OCI-LY3 (cell line): ENCODE results near the gene ITIH5.
"Not testable (repeated sequence)": the region's sequence is repeated elsewhere in the genome, so short reads cannot be mapped to it uniquely, and the experiment has no call there.

ENCODE experiments used
- H2AFZ ChIP-seq: fragments of 200-600, 300-600 bp; shearing (Covaris generic); 2 replicates; pipeline ENCODE4 v1.6.0; 2014; ENCODE audit warnings: antibody characterized with exemption, low read depth, low read length
- H3K27ac ChIP-seq: fragments of 200-600, 300-600 bp; sonication (generic); 2 replicates; pipeline ENCODE4 v1.5.1; 2014; ENCODE audit warnings: mild to moderate bottlenecking, low read length, moderate library complexity, mixed read lengths
- H3K27me3 ChIP-seq: fragments of 200-600, 300-600 bp; sonication (generic); 2 replicates; pipeline ENCODE4 v1.6.1; 2014; ENCODE audit warnings: low read depth, low read length, mixed read lengths
- H3K36me3 ChIP-seq: fragments of 200-600, 300-600 bp; sonication (generic); replicated peaks from 2 replicates; pipeline ENCODE3; 2014; ENCODE audit warnings: low read depth, low read length, mixed read lengths
- H3K4me1 ChIP-seq: fragments of 300-600, 200-600 bp; sonication (generic); 2 replicates; pipeline ENCODE4 v1.6.1; 2014; ENCODE audit warnings: low read length, mixed read lengths
- H3K4me2 ChIP-seq: fragments of 200-600, 300-600 bp; sonication (generic); 2 replicates; pipeline ENCODE4 v1.6.1; 2014; ENCODE audit warnings: low read length, mixed read lengths
- H3K4me3 ChIP-seq: fragments of 300-600, 200-600 bp; sonication (generic); 2 replicates; pipeline ENCODE4 v1.5.1; 2014; ENCODE audit warnings: antibody characterized with exemption, mild to moderate bottlenecking, low read length, moderate library complexity
- H3K79me2 ChIP-seq: fragments of 300-600, 200-600 bp; shearing (Covaris generic); 2 replicates; pipeline ENCODE4 v1.6.1; 2014; ENCODE audit warnings: mild to moderate bottlenecking, low read length, mixed read lengths
- H3K9ac ChIP-seq: fragments of 300-600, 200-600 bp; shearing (Covaris generic); 2 replicates; pipeline ENCODE4 v1.6.0; 2014; ENCODE audit warnings: mild to moderate bottlenecking, low read length, moderate library complexity
- H3K9me3 ChIP-seq: fragments of 200-600, 300-600 bp; shearing (Covaris generic); 2 replicates; pipeline ENCODE4 v1.6.1; 2014; ENCODE audit warnings: low read length, mixed read lengths; ENCODE audit not compliant: insufficient read depth
- H4K20me1 ChIP-seq: fragments of 200-600, 300-600 bp; sonication (generic); 2 replicates; pipeline ENCODE4 v1.6.1; 2016; ENCODE audit warnings: low read length, mixed read lengths; ENCODE audit not compliant: insufficient read depth
- EZH2phosphoT487 ChIP-seq: fragments of 200-600 bp; shearing (Covaris generic); IDR thresholded peaks from 2 replicates; pipeline ENCODE4 v1.6.1; 2018; ENCODE audit warnings: antibody characterized with exemption, mixed run types, low read depth
- TF ChIP-seq, protein P1 (sequence below): fragments of 200-600, 300-600 bp; sonication (generic); IDR thresholded peaks from 2 replicates; pipeline ENCODE4 v1.5.1; 2014; ENCODE audit warnings: antibody characterized with exemption, low read length, low read depth

The ITIH5 gene

DNA sequence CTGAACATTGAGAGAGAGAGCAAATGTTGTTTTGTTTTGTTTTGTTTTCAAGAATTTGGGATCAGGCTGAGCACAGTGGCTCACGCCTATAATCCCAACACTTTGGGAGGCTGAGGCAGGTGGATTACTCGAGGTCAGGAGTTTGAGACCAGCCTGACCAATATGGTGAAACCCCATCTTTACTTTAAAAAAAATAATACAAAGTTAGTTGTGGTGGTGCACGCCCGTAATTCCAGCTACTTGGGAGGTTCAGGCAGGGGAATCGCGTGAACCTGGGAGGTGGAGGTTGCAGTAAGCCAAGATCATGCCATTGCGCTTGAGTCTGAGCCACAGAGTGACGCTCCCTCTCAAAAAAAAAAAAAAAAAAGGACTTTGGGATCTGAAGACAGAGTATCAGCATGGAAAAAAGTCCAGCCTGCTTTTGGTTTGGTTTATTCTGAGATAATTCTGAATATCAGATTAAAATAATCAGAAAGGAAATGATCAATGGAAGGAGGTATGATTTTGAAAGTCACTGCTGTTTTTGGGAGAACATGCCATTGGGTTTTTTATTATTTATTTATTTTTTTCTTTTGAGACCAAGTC lies 34.5 kb upstream of the ITIH5 start:
- Histone ChIP-seq H3K9ac (no peak overlapping the region), H3K27me3 (peaks cover 23% of the 10 kb centered on the region), H3K9me3 (no peaks in the 10 kb centered on the region), H3K36me3 (no peaks in the 10 kb centered on the region), H3K79me2 (no peaks in the 10 kb centered on the region), H3K4me2 (no peak overlapping the region), H3K27ac (no peak overlapping the region), H4K20me1 (no peaks in the 10 kb centered on the region), H3K4me3 (no peak overlapping the region), H2AFZ (no peak overlapping the region), H3K4me1 (no peaks in the 10 kb centered on the region)
- no peak for TF ChIP-seq EZH2phosphoT487

DNA sequence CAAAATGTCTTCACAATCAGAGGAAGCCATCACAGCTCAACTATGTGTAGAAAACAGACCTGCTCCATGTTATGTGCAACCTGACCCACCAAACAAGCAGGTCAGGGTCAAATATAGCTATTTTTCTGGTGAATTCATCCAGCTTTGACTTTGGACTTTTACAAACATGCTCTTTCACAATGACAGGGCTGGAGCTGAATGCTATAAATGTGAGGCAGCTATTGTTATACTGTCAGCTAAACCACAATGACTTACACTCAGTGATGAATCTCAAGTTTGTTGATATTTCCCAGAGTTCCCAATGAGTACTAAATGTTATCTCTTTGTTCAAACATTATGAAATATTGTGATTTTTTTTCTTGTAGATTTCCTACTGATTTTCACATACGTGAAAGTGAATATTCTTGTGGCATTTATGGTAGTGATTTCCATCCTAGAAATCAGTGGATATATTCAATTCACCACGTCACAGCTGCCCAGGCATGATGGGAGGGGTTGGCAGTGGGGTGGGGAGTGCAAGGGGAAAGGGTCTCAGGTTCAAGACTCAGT lies 33.9 kb upstream of the ITIH5 start:
- Histone ChIP-seq H3K9me3 (no peaks in the 10 kb centered on the region), H2AFZ (no peak overlapping the region), H3K4me2 (no peak overlapping the region), H3K36me3 (no peaks in the 10 kb centered on the region), H3K4me1 (no peaks in the 10 kb centered on the region), H4K20me1 (no peaks in the 10 kb centered on the region), H3K79me2 (no peaks in the 10 kb centered on the region), H3K27me3 (peaks cover 18% of the 10 kb centered on the region), H3K4me3 (no peak overlapping the region), H3K27ac (no peak overlapping the region), H3K9ac (no peak overlapping the region)
- TF ChIP-seq, protein P1, sequence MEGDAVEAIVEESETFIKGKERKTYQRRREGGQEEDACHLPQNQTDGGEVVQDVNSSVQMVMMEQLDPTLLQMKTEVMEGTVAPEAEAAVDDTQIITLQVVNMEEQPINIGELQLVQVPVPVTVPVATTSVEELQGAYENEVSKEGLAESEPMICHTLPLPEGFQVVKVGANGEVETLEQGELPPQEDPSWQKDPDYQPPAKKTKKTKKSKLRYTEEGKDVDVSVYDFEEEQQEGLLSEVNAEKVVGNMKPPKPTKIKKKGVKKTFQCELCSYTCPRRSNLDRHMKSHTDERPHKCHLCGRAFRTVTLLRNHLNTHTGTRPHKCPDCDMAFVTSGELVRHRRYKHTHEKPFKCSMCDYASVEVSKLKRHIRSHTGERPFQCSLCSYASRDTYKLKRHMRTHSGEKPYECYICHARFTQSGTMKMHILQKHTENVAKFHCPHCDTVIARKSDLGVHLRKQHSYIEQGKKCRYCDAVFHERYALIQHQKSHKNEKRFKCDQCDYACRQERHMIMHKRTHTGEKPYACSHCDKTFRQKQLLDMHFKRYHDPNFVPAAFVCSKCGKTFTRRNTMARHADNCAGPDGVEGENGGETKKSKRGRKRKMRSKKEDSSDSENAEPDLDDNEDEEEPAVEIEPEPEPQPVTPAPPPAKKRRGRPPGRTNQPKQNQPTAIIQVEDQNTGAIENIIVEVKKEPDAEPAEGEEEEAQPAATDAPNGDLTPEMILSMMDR, result no peak
- TF ChIP-seq EZH2phosphoT487, result no peak

DNA sequence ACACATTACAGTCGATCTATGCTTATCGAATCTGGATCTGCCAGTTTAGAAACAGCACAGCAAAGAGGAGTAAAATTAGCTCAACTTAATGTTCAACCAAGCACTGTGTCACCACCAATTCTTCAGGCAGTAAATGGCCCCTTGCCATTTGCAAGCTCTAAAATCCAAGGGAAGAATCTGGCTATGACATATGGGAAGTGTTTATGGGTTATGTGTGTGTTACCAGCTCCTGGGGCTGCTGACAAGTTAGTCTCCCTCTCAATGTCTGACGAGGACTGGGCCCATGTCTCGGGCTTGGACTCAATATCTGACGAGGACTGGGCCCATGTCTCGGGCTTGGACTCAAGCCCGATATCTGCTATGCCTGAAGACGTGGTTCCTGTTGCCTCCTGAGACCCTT lies 30.7 kb upstream of the ITIH5 start:
- no peaks in the 10 kb centered on the region for H4K20me1 ChIP-seq
- H3K4me3 ChIP-seq, result no peak overlapping the region
- no peak overlapping the region for H2AFZ ChIP-seq
- TF ChIP-seq, protein P1, result no peak
- TF ChIP-seq EZH2phosphoT487, result no peak
- H3K27ac ChIP-seq, result no peak overlapping the region
- H3K27me3 ChIP-seq, result 0 out of 2 replicates have a peak, but pooled peaks cover under 1% of the 10 kb centered on the region
- H3K36me3 ChIP-seq, result no peaks in the 10 kb centered on the region
- H3K9me3 ChIP-seq, result no peaks in the 10 kb centered on the region
- H3K79me2 ChIP-seq, result no peaks in the 10 kb centered on the region
- H3K9ac ChIP-seq, result no peak overlapping the region
- no peak overlapping the region for H3K4me2 ChIP-seq
- no peaks in the 10 kb centered on the region for H3K4me1 ChIP-seq

DNA sequence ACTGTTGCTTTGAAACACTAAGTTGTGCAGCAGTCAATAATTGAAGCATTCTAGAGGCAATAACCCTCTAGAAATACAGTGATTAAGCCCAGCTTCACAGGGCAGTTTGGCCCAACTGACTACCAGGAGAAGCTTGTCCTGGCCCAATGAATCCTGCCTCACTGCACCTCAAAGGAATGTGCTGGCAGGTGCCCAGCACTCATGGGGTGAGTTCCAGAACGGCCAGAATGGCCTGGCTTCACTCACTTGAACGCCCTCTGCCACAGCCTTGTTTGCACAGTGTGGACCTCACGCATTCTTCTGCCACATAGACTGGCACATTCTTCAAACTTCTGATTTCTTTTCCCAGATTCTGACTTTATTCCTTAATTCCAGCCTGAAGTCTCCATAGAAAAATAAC lies 29.8 kb upstream of the ITIH5 start:
- H3K4me2 ChIP-seq, result no peak overlapping the region
- TF ChIP-seq, protein P1, result no peak
- no peak overlapping the region for H3K27ac ChIP-seq

DNA sequence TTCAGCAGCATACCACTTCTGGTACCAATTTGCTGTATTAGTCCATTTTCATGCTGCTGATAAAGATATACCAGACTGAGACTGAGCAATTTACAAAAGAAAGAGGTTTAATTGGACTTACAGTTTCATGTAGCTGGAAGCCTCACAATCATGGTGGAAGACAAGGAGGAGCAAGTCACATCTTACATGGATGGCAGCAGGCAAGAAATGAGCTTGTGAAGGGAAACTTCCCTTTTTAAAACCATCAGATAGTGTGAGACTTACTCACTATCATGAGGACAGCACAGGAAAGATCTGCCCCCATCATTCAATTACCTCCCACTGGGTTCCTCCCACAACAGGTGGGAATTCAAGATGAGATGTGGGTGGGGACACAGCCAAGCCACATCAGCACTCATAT lies 26.4 kb upstream of the ITIH5 start:
- H4K20me1 ChIP-seq, H3K9ac ChIP-seq, H3K79me2 ChIP-seq, H3K4me1 ChIP-seq, H3K9me3 ChIP-seq, H3K36me3 ChIP-seq, H3K4me3 ChIP-seq, H3K27ac ChIP-seq, H3K4me2 ChIP-seq, H2AFZ ChIP-seq, H3K27me3 ChIP-seq: not testable (repeated sequence)

More for the DNA sequence above, 29.8 kb upstream of the ITIH5 start:
- H3K4me3 ChIP-seq, result no peak overlapping the region
- no peaks in the 10 kb centered on the region for H4K20me1 ChIP-seq
- no peak overlapping the region for H2AFZ ChIP-seq
- H3K36me3 ChIP-seq, result no peaks in the 10 kb centered on the region
- no peaks in the 10 kb centered on the region for H3K9me3 ChIP-seq
- no peaks in the 10 kb centered on the region for H3K27me3 ChIP-seq
- no peak overlapping the region for H3K9ac ChIP-seq
- H3K4me1 ChIP-seq, result no peaks in the 10 kb centered on the region
- H3K79me2 ChIP-seq, result no peaks in the 10 kb centered on the region

DNA sequence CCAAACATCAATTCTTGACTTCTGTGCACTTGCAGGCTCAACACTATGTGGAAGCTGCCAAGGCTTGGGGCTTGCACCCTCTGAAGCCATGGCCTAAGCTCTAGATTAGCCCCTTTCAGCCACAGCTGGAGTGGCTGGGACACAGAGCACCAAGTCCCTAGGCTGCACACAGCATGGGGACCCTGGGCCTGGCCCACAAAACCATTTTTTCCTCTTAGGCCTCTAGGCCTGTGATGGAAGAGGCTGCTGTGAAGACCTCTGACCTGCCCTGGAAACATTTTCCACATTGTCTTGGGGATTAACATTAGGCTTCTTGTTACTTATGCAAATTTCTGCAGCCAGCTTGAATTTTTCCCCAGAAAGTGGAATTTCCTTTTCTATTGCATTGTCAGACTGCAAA lies 25.6 kb upstream of the ITIH5 start:
- not testable (repeated sequence) for H3K4me3 ChIP-seq, H3K27ac ChIP-seq, H3K36me3 ChIP-seq, H3K9me3 ChIP-seq, H3K4me2 ChIP-seq, H3K79me2 ChIP-seq, H3K4me1 ChIP-seq, H3K27me3 ChIP-seq, H4K20me1 ChIP-seq, H2AFZ ChIP-seq, H3K9ac ChIP-seq

DNA sequence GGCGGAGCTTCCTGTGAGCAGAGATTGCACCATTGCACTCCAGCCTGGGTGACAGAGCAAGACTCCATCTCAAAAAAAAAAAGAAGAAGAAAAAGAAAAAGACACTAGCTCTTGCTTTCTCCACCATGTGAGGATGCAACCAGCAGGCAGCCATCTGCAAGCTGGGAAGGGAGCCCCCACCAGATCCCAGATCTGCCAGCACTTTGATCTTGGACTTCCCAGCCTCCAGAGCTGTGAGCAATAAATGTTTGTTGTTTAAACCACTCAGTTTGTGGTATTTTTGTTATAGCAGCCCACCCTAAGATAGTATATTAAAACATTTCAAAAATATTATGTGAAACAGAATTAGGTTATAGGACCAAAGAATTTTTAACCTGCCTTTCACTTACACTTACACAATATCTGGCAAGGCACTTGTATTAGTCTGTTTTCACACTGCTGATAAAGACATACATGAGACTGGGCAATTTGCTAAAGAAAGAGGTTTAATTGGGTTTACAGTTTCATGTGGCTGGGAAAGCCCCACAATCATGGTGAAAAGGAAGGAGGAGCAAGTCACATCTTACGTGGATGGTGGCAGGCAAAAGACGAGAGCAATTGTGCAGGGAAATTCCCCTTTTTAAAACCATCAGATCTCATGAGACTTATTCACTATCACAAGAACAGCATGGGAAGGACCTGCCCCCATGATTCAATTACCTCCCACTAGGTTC lies 24.3 kb upstream of the ITIH5 start:
- not testable (repeated sequence) for H3K4me2 ChIP-seq, H3K36me3 ChIP-seq, H3K27ac ChIP-seq, H3K9ac ChIP-seq, H3K79me2 ChIP-seq, H2AFZ ChIP-seq, H3K9me3 ChIP-seq, H4K20me1 ChIP-seq, H3K27me3 ChIP-seq, H3K4me3 ChIP-seq
- H3K4me1 ChIP-seq, result peaks cover 14% of the 10 kb centered on the region; the same call in 1 of the 2 replicates
